Measurements from ENCODE around the gene SMIM8. TPM values are rescaled to one million over a fixed set of nuclear protein-coding genes. Genes with fewer than 3 reads are reported as not detected.

Gene SMIM8
- total RNA-seq, 3 donors from 2014 or later = 9.6 to 17.9 (median 13.4) TPM

GRCh38 chr6:87373377-87373776 lies 51.0 kb downstream of the SMIM8 start:
- Histone ChIP-seq H3K27ac (no peak overlapping the region), H3K4me1 (no peaks in the 10 kb centered on the region), H3K4me3 (no peak overlapping the region), H3K27me3 (no peaks in the 10 kb centered on the region), H3K9me3 (peaks cover 6 to 10% of the 10 kb centered on the region in 2 donors), H3K36me3 (no peaks in the 10 kb centered on the region)
- TF ChIP-seq POLR2A (IDR thresholded peaks at IDR 0.05) (no peak), CTCF (IDR thresholded peaks at IDR 0.05) (no peak), POLR2AphosphoS5 (IDR thresholded peaks at IDR 0.05) (no peak)
- DNase-seq (ENCODE audit: low spot score in 2 of 2) = no peak
- intact Hi-C loops (cut with DNase I; ENCODE audit: low total_unique reads) = no loop called here

- TF ChIP-seq POLR2A (IDR thresholded peaks at IDR 0.05) (no peak), POLR2AphosphoS5 (IDR thresholded peaks at IDR 0.05) (no peak), CTCF (IDR thresholded peaks at IDR 0.05) (no peak)
- Histone ChIP-seq H3K27ac (no peak overlapping the region), H3K4me3 (no peak overlapping the region), H3K9me3 (no peaks in the 10 kb centered on the region), H3K36me3 (no peaks in the 10 kb centered on the region), H3K4me1 (no peaks in the 10 kb centered on the region), H3K27me3 (no peaks in the 10 kb centered on the region)
- intact Hi-C loops (cut with DNase I; ENCODE audit: low total_unique reads) = no loop called here
- no peak for DNase-seq (ENCODE audit: low spot score in 2 of 2)
Measured at GRCh38 chr6:87375315-87375714, 52.9 kb downstream of the SMIM8 start.

- H3K9me3 ChIP-seq = no peaks in the 10 kb centered on the region
- no peaks in the 10 kb centered on the region for H3K36me3 ChIP-seq
- no peak overlapping the region for H3K27ac ChIP-seq
- H3K4me1 ChIP-seq = no peaks in the 10 kb centered on the region
- intact Hi-C loops (cut with DNase I; ENCODE audit: low total_unique reads) = no loop called here
- DNase-seq (ENCODE audit: low spot score in 2 of 2) = no peak
- H3K27me3 ChIP-seq = no peaks in the 10 kb centered on the region
- no peak for TF ChIP-seq POLR2AphosphoS5 (IDR thresholded peaks at IDR 0.05)
- TF ChIP-seq POLR2A (IDR thresholded peaks at IDR 0.05) = no peak
- no peak for TF ChIP-seq CTCF (IDR thresholded peaks at IDR 0.05)
- H3K4me3 ChIP-seq = no peak overlapping the region
Measured at GRCh38 chr6:87376643-87377042, 54.3 kb downstream of the SMIM8 start.

GRCh38 chr6:87378947-87379346 lies 56.6 kb downstream of the SMIM8 start:
- Histone ChIP-seq H3K4me3 (no peak overlapping the region), H3K4me1 (no peaks in the 10 kb centered on the region), H3K27me3 (no peaks in the 10 kb centered on the region), H3K9me3 (no peaks in the 10 kb centered on the region), H3K36me3 (no peaks in the 10 kb centered on the region), H3K27ac (no peak overlapping the region)
- no peak for DNase-seq (ENCODE audit: low spot score in 2 of 2)
- TF ChIP-seq POLR2AphosphoS5 (IDR thresholded peaks at IDR 0.05) = no peak
- TF ChIP-seq POLR2A (IDR thresholded peaks at IDR 0.05) = no peak
- TF ChIP-seq CTCF (IDR thresholded peaks at IDR 0.05) = no peak
- intact Hi-C loops (cut with DNase I; ENCODE audit: low total_unique reads) = no loop called here

GRCh38 chr6:87382861-87383260 lies 60.5 kb downstream of the SMIM8 start:
- H3K4me1 ChIP-seq = no peaks in the 10 kb centered on the region
- no peaks in the 10 kb centered on the region for H3K9me3 ChIP-seq
- no peak overlapping the region for H3K27ac ChIP-seq
- TF ChIP-seq POLR2AphosphoS5 (IDR thresholded peaks at IDR 0.05) = no peak
- no peak for TF ChIP-seq POLR2A (IDR thresholded peaks at IDR 0.05)
- TF ChIP-seq CTCF (IDR thresholded peaks at IDR 0.05) = no peak
- no peaks in the 10 kb centered on the region for H3K27me3 ChIP-seq
- intact Hi-C loops (cut with DNase I; ENCODE audit: low total_unique reads) = no loop called here
- H3K36me3 ChIP-seq = no peaks in the 10 kb centered on the region
- no peak for DNase-seq (ENCODE audit: low spot score in 2 of 2)
- H3K4me3 ChIP-seq = no peak overlapping the region
